Effector CD8-positive, alpha-beta T cell (primary cell): ENCODE results near the gene HDAC9.
"Not testable (repeated sequence)": the region's sequence is repeated elsewhere in the genome, so short reads cannot be mapped to it uniquely, and the experiment has no call there.

Experiments used
- DNase-seq: peaks from one replicate; lab custom pipeline; 2025; lab: John Stamatoyannopoulos, UW

The HDAC9 gene

GRCh38 chr7:18900236-18900635, 404.7 kb downstream of the HDAC9 start:
- no peak for DNase-seq

GRCh38 chr7:18900803-18901202, 405.3 kb downstream of the HDAC9 start:
- no peak for DNase-seq

GRCh38 chr7:18901351-18901750, 405.8 kb downstream of the HDAC9 start:
- no peak for DNase-seq

GRCh38 chr7:18901982-18902421, 406.5 kb downstream of the HDAC9 start:
- no peak for DNase-seq

GRCh38 chr7:18902892-18903291, 407.3 kb downstream of the HDAC9 start:
- DNase-seq: no peak

GRCh38 chr7:18903695-18904094, 408.1 kb downstream of the HDAC9 start:
- DNase-seq: no peak

- DNase-seq: no peak
Measured at GRCh38 chr7:18905316-18905943, 409.9 kb downstream of the HDAC9 start.

GRCh38 chr7:18906901-18907300, 411.4 kb downstream of the HDAC9 start:
- no peak for DNase-seq

- no peak for DNase-seq
Measured at GRCh38 chr7:18913106-18913505, 417.6 kb downstream of the HDAC9 start.

GRCh38 chr7:18916826-18917225, 421.3 kb downstream of the HDAC9 start:
- DNase-seq: no peak

- no peak for DNase-seq
Measured at GRCh38 chr7:18927134-18927533, 431.6 kb downstream of the HDAC9 start.

- DNase-seq: no peak
Measured at GRCh38 chr7:18936265-18936664, 440.7 kb downstream of the HDAC9 start.

GRCh38 chr7:18939771-18940592, 444.4 kb downstream of the HDAC9 start:
- no peak for DNase-seq

GRCh38 chr7:18940593-18941134, 445.1 kb downstream of the HDAC9 start:
- no peak for DNase-seq

- DNase-seq: no peak
Measured at GRCh38 chr7:18941207-18941606, 445.7 kb downstream of the HDAC9 start.

- DNase-seq: no peak
Measured at GRCh38 chr7:18948521-18948920, 453.0 kb downstream of the HDAC9 start.

GRCh38 chr7:18952846-18953245, 457.3 kb downstream of the HDAC9 start:
- DNase-seq: no peak

GRCh38 chr7:18958627-18959026, 463.1 kb downstream of the HDAC9 start:
- DNase-seq: no peak

- no peak for DNase-seq
Measured at GRCh38 chr7:18960725-18961124, 465.2 kb downstream of the HDAC9 start.

- no peak for DNase-seq
Measured at GRCh38 chr7:18962031-18962430, 466.5 kb downstream of the HDAC9 start.

- DNase-seq: no peak
Measured at GRCh38 chr7:18965657-18966056, 470.1 kb downstream of the HDAC9 start.

- DNase-seq: not testable (repeated sequence)
Measured at GRCh38 chr7:18967755-18968154, 472.2 kb downstream of the HDAC9 start.

- no peak for DNase-seq
Measured at GRCh38 chr7:18971839-18972238, 476.3 kb downstream of the HDAC9 start.
